K562 (cell line): ENCODE data around the gene LPCAT1. TPM values are rescaled to one million over a fixed set of nuclear protein-coding genes. Genes with fewer than 3 reads are reported as not detected.
A peak's percentile ranks its signal among the peaks of the same experiment; 100 is the strongest.

ENCODE experiments used
- ATAC-seq: fragments of 200-7000 bp; cut with Tn5 transposase; 3 replicates; pipeline ENCODE4 v1.9.1; 2020; ENCODE audit warnings: moderate library complexity
- BruUV-seq: library from RNA; stranded (reverse); fragments of 400-500 nt; replicated peaks from 2 replicates; lab custom pipeline; 2021; lab: Mats Ljungman, UMichigan
- CTCF ChIA-PET: fragments of 300-600 bp; formaldehyde crosslinking; extraction: SDS; loops from one replicate; lab custom pipeline; 2021; ENCODE audit warnings: low intra/inter-chr PET ratio; lab: Yijun Ruan, JAX
- POLR2A ChIA-PET: fragments of 300-600, 350-650 bp; sonication (Branson Sonifier 250); formaldehyde crosslinking; extraction: SDS; loops from one replicate; lab custom pipeline; 2021; ENCODE audit warnings: antibody characterized with exemption, inconsistent platforms; lab: Yijun Ruan, JAX
- DNase-seq, 4 experiments: peaks; one replicate each; pipeline versions ENCODE4 v3.0.0 to v3.0.0-alpha.2; 2011 to 2018; ENCODE audit warnings: low spot score in 3 of 4, mixed read lengths in 3 of 4; ENCODE audit errors: extremely low read depth in 1 of 4
- FAIRE-seq: peaks from 2 replicates; lab custom pipeline; 2011; peaks lifted over from hg19 to GRCh38; lab: Jason Lieb, UNC
- H2AFZ ChIP-seq: 2 replicates; pipeline ENCODE4 v1.6.0; 2011; ENCODE audit warnings: low read depth, low read length, control low read depth, inconsistent platforms
- H3K27ac ChIP-seq: fragments of 200-600 bp; 3 replicates; pipeline ENCODE4 v1.8.0; 2011; ENCODE audit warnings: low read depth, mild to moderate bottlenecking, control low read depth, inconsistent platforms, low read length, moderate library complexity, mixed read lengths; ENCODE audit errors: extremely low read depth
- H3K27me3 ChIP-seq, 2 experiments: fragments of 300-600 bp in 1 of 2; 2 replicates in 1 of 2; 3 replicates in 1 of 2; pipeline versions ENCODE4 v1.6.0 to v1.8.0; 2011; ENCODE audit warnings: inconsistent platforms in 2 of 2, low read length in 2 of 2, mild to moderate bottlenecking in 1 of 2, mixed read lengths in 1 of 2, moderate library complexity in 1 of 2; ENCODE audit not compliant: control insufficient read depth in 2 of 2, insufficient read depth in 2 of 2
- H3K36me3 ChIP-seq: fragments of 300-600 bp; 3 replicates; pipeline ENCODE4 v1.8.0; 2011; ENCODE audit warnings: mild to moderate bottlenecking, low read length, inconsistent platforms; ENCODE audit not compliant: control insufficient read depth, insufficient read depth
- H3K4me1 ChIP-seq, 2 experiments: fragments of 200-600 bp in 1 of 2; replicated peaks in 1 of 2; 2 replicates in 1 of 2; 3 replicates in 1 of 2; pipeline versions ENCODE4 v1.5.1 to v1.8.0; 2011; ENCODE audit warnings: inconsistent platforms in 2 of 2, low read length in 2 of 2, mild to moderate bottlenecking in 1 of 2, mixed read lengths in 1 of 2, moderate library complexity in 1 of 2; ENCODE audit not compliant: control insufficient read depth in 2 of 2, insufficient read depth in 2 of 2
- H3K4me2 ChIP-seq: 2 replicates; pipeline ENCODE4 v1.6.1; 2011; ENCODE audit warnings: low read length, control low read depth, inconsistent platforms, mixed read lengths; ENCODE audit not compliant: insufficient read depth
- H3K4me3 ChIP-seq: fragments of 200-600 bp; sonication (generic), shearing (Covaris generic); 2 replicates; pipeline ENCODE4 v1.5.1; 2016; ENCODE audit warnings: control low read depth, inconsistent platforms
- H3K79me2 ChIP-seq: fragments of 200-600 bp; 3 replicates; pipeline ENCODE4 v1.8.0; 2011; ENCODE audit warnings: low read length, inconsistent platforms; ENCODE audit not compliant: control insufficient read depth, insufficient read depth
- H3K9ac ChIP-seq, 2 experiments: 2 replicates each; pipeline versions ENCODE4 v1.6.0 to v1.6.1; 2011; ENCODE audit warnings: low read depth in 2 of 2, low read length in 2 of 2, control low read depth in 1 of 2, inconsistent platforms in 1 of 2, mild to moderate bottlenecking in 1 of 2, mixed read lengths in 1 of 2; ENCODE audit not compliant: insufficient read depth in 1 of 2
- H3K9me1 ChIP-seq: one replicate; pipeline ENCODE4 v1.6.0; 2011; ENCODE audit warnings: inconsistent platforms, mild to moderate bottlenecking, low read length, moderate library complexity; ENCODE audit not compliant: control insufficient read depth, insufficient read depth
- H3K9me3 ChIP-seq: replicated peaks from 2 replicates; pipeline ENCODE4 v1.5.1; 2011; ENCODE audit warnings: low read depth, low read length, inconsistent platforms; ENCODE audit not compliant: control insufficient read depth, insufficient read depth
- H4K20me1 ChIP-seq: replicated peaks from 2 replicates; pipeline ENCODE4 v1.6.1; 2011; ENCODE audit warnings: low read length, inconsistent platforms, mixed read lengths; ENCODE audit not compliant: control insufficient read depth, insufficient read depth
- ZBTB33 ChIP-seq: sonication (generic); formaldehyde crosslinking; IDR thresholded peaks from 2 replicates; pipeline ENCODE4 v1.8.1; 2023; ENCODE audit warnings: mild to moderate bottlenecking, missing genetic modification reagents
- ZNF589 ChIP-seq: fragments of 200-800 bp; sonication (Bioruptor generic); IDR thresholded peaks from 2 replicates; pipeline ENCODE4 v1.6.1; 2016; ENCODE audit warnings: low read depth, missing genetic modification characterization, missing compliant biosample characterization
- WGBS: fragments of 100-300 bp; shearing (Covaris generic); methylation state at CpG from one replicate; pipeline ENCODE4 v1.1.6; 2016; ENCODE audit warnings: low coverage, mixed read lengths; ENCODE audit not compliant: insufficient coverage; ENCODE audit errors: missing lambda C conversion rate; 5-methylcytosine and 5-hydroxymethylcytosine counted together
- in situ Hi-C: fragments of 300-500 bp; cut with MboI; formaldehyde crosslinking; loops from 4 replicates; pipeline ENCODE4 v1.15.0; 2018; ENCODE audit warnings: inconsistent platforms, mixed read lengths
- intact Hi-C: fragments of 100-400 bp; cut with micrococcal nuclease; formaldehyde crosslinking; loops from 2 replicates; pipeline ENCODE4 v1.14.2; 2022
- polyA plus RNA-seq, 8 experiments: library from polyadenylated mRNA; depleted of rRNA in 4 of 8; stranded (reverse) in 5 of 8; unstranded in 3 of 8; fragments of >200 nt; fragmentation: Nextera tagmentation in 2 of 8; fragmentation: Illumina TruSeq in 1 of 8; extraction: Ambion mirVana in 2 of 8; extraction: Trizol in 1 of 8; gene quantifications; 2 replicates each; pipeline versions ENCODE4 v1.2.1 to v1.2.3, GENCODE V29; 2011 to 2014; ENCODE audit warnings: inconsistent platforms in 1 of 8, missing spikeins in 1 of 8
- total RNA-seq, 7 experiments: library from RNA; depleted of rRNA in 6 of 7; stranded (reverse); fragments of >200 nt in 6 of 7; fragmentation: Illumina TruSeq in 2 of 7; extraction: Trizol in 2 of 7; gene quantifications; 2 replicates each; pipeline versions ENCODE4 v1.2.1 to v1.2.3, GENCODE V29; 2011 to 2021; ENCODE audit warnings: low replicate concordance in 1 of 7

The LPCAT1 gene
- total and polyA plus RNA-seq, 9 of the 15 experiments (the other 6 are each of a cell fraction or from before 2014, with no cell fraction given) = 0.14 to 18.4 (median 13.9) TPM

GRCh38 chr5:1494780-1495524, 28.8 kb downstream of the LPCAT1 start:
- H3K4me3 ChIP-seq = no peak overlapping the region
- H3K79me2 ChIP-seq = no peaks in the 10 kb centered on the region
- H4K20me1 ChIP-seq = peaks cover 5% of the 10 kb centered on the region; the same call in 1 of the 2 replicates
- no TSS peak for BruUV-seq
- no peaks in the 10 kb centered on the region for H3K9me3 ChIP-seq
- in situ Hi-C loops = no loop called here
- no peak overlapping the region for H2AFZ ChIP-seq
- WGBS = 88% methylated on average over 49 of the region's 50 CpGs
- H3K27me3 ChIP-seq = no peaks in the 10 kb centered on the region
- FAIRE-seq (no peak), ATAC-seq (no peak), DNase-seq (no peak)
- H3K4me2 ChIP-seq = no peak overlapping the region
- H3K4me1 ChIP-seq = peaks cover 0 to 10% of the 10 kb centered on the region in 2 experiments; a peak in 1 of 5 replicates
- ChIA-PET POLR2A (no interaction called here), CTCF (no interaction called here)
- H3K9me1 ChIP-seq = no peaks in the 10 kb centered on the region
- no peak overlapping the region for H3K9ac ChIP-seq
- peaks cover 6% of the 10 kb centered on the region; the same call in 2 of the 3 replicates for H3K36me3 ChIP-seq
- intact Hi-C loops = no loop called here
- TF ChIP-seq ZBTB33 (CRISPR knock-in tag) (peak; percentile 81), ZNF589 (CRISPR knock-in tag) (no peak)
- H3K27ac ChIP-seq = no peak overlapping the region
